Astrocyte (in vitro differentiated cells and primary cell): ENCODE measurements around the gene ACTL8.

Source experiments
- EZH2 ChIP-seq: IDR thresholded peaks from 2 replicates; pipeline ENCODE4 v1.6.1; 2012; ENCODE audit warnings: mild to moderate bottlenecking, low read length, inconsistent platforms; ENCODE audit not compliant: insufficient read depth
- TF ChIP-seq, protein P1 (sequence below): IDR thresholded peaks from 2 replicates; pipeline ENCODE4 v1.5.1; 2011; ENCODE audit warnings: low read depth, mild to moderate bottlenecking, inconsistent platforms, low read length, moderate library complexity; ENCODE audit not compliant: insufficient read depth

- TF ChIP-seq, protein P1, sequence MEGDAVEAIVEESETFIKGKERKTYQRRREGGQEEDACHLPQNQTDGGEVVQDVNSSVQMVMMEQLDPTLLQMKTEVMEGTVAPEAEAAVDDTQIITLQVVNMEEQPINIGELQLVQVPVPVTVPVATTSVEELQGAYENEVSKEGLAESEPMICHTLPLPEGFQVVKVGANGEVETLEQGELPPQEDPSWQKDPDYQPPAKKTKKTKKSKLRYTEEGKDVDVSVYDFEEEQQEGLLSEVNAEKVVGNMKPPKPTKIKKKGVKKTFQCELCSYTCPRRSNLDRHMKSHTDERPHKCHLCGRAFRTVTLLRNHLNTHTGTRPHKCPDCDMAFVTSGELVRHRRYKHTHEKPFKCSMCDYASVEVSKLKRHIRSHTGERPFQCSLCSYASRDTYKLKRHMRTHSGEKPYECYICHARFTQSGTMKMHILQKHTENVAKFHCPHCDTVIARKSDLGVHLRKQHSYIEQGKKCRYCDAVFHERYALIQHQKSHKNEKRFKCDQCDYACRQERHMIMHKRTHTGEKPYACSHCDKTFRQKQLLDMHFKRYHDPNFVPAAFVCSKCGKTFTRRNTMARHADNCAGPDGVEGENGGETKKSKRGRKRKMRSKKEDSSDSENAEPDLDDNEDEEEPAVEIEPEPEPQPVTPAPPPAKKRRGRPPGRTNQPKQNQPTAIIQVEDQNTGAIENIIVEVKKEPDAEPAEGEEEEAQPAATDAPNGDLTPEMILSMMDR = no peak
- TF ChIP-seq EZH2 = no peak
Observed at GRCh38 chr1:17792421-17792820, 37.3 kb downstream of the ACTL8 start.
